ENCODE data around the gene CNTN1.

- no peak for TF ChIP-seq CTCF (IDR thresholded peaks at IDR 0.05)
- TF ChIP-seq RAD21 (IDR thresholded peaks at IDR 0.05; ENCODE audit: low read length): no peak
- no peak for TF ChIP-seq POLR2AphosphoS5 (IDR thresholded peaks at IDR 0.05; ENCODE audit: low read depth, low read length)
- TF ChIP-seq NFIC (IDR thresholded peaks at IDR 0.05; ENCODE audit: borderline replicate concordance): no peak
- TF ChIP-seq TEAD4 (IDR thresholded peaks at IDR 0.05; ENCODE audit: borderline replicate concordance, insufficient read depth): no peak
- no peak for TF ChIP-seq CHD2 (IDR thresholded peaks at IDR 0.05; ENCODE audit: low read length, partially characterized antibody)
- TF ChIP-seq USF1 (IDR thresholded peaks at IDR 0.05; ENCODE audit: borderline replicate concordance, low read depth): no peak
Measured at GRCh38 chr12:40684986-40685385, 7.3 kb upstream of the CNTN1 start.
